Body of pancreas (tissue), 4 donors: ENCODE data around the gene RPS6KA2. TPM values are rescaled to one million over a fixed set of nuclear protein-coding genes. Genes with fewer than 3 reads are reported as not detected.
A peak's percentile ranks its signal among the peaks of the same experiment; 100 is the strongest.
"Not testable (repeated sequence)": the region's sequence is repeated elsewhere in the genome, so short reads cannot be mapped to it uniquely, and the experiment has no call there.

ENCODE experiments used
- ATAC-seq: fragments of 150-250 bp; one replicate; pipeline ENCODE4 v1.9.1; 2016
- DNase-seq, 4 donors: peaks; one replicate each; pipeline ENCODE4 v3.0.0-alpha.2; 2019
- H3K27ac ChIP-seq, 4 donors: fragments of 200-600 bp; sonication (generic); 1 replicate in 3 of 4; 2 replicates in 1 of 4; pipeline versions ENCODE4 v1.5.1 to v1.6.1; 2016 to 2019; ENCODE audit warnings: mild to moderate bottlenecking in 1 of 4, mixed read lengths in 1 of 4, moderate library complexity in 1 of 4
- H3K27me3 ChIP-seq, 2 donors: fragments of 200-600 bp; sonication (generic); one replicate each; pipeline ENCODE4 v1.6.0; 2016; ENCODE audit warnings: mild to moderate bottlenecking in 1 of 2
- H3K36me3 ChIP-seq, 2 donors: fragments of 200-600 bp; sonication (generic); replicated peaks in 1 of 2; 2 replicates each; pipeline ENCODE4 v1.5.1; 2016; ENCODE audit warnings: low read depth in 2 of 2; ENCODE audit not compliant: insufficient read depth in 1 of 2
- H3K4me1 ChIP-seq: fragments of 200-600 bp; sonication (generic); one replicate; pipeline ENCODE4 v1.6.0; 2016
- H3K4me3 ChIP-seq, 2 donors: fragments of 200-600 bp; sonication (generic); 1 replicate in 1 of 2; 2 replicates in 1 of 2; pipeline ENCODE4 v1.5.1; 2016 to 2019
- H3K9me3 ChIP-seq, 3 donors: fragments of 200-600 bp; sonication (generic); 1 replicate in 2 of 3; 2 replicates in 1 of 3; pipeline ENCODE4 v1.5.1; 2016
- POLR2A ChIP-seq, 3 donors: fragments of 450-650 bp; IDR thresholded peaks; one replicate each; pipeline ENCODE4 v1.6.1; 2016; ENCODE audit warnings: antibody characterized with exemption in 3 of 3, mild to moderate bottlenecking in 2 of 3
- WGBS, 2 donors: methylation state at CpG; one replicate each; pipeline ENCODE4 v1.1.5; 2017; 5-methylcytosine and 5-hydroxymethylcytosine counted together
- intact Hi-C: fragments of 100-400 bp; cut with DNase I; formaldehyde crosslinking; loops from one replicate; pipeline ENCODE4 v1.15.1; 2023
- total RNA-seq, 2 donors: library from RNA; depleted of rRNA; stranded (reverse); fragments of >200 nt; gene quantifications; one replicate each; pipeline ENCODE4 v1.1.0, GENCODE V29; 2016
- TF ChIP-seq, protein P1 (sequence below), 7 experiments: fragments of 450-650 bp in 4 of 7; fragments of 200-600 bp in 3 of 7; sonication (generic) in 3 of 7; IDR thresholded peaks; one replicate each; pipeline ENCODE4 v1.5.1; 2016 to 2019; ENCODE audit warnings: antibody characterized with exemption in 7 of 7

RPS6KA2 gene
- total RNA-seq, 2 donors from 2014 or later = 24.4 to 53.7 TPM

DNA sequence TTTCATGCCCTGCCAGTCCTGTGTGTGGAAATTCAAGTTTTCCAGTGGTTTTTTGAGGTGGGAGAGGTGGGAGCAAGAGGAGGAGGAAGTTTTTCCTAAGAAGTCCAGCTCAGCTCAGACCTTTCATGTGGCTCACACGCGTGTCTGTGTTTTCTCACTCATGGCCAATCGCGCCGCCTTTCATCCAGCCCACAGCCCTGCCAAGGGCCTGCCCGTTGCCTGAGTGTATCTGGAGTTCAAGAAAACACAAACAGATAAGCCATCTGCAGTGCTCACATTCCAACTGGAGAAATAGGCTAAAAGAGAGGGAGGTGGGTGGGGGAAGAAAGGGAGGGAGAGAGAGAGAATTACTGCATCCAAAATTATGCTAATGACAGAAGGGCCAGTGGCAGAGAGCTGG, 231.7 kb downstream of the RPS6KA2 start:
- 43 to 54% methylated on average over 6 of the region's 6 CpGs for WGBS, 2 donors

DNA sequence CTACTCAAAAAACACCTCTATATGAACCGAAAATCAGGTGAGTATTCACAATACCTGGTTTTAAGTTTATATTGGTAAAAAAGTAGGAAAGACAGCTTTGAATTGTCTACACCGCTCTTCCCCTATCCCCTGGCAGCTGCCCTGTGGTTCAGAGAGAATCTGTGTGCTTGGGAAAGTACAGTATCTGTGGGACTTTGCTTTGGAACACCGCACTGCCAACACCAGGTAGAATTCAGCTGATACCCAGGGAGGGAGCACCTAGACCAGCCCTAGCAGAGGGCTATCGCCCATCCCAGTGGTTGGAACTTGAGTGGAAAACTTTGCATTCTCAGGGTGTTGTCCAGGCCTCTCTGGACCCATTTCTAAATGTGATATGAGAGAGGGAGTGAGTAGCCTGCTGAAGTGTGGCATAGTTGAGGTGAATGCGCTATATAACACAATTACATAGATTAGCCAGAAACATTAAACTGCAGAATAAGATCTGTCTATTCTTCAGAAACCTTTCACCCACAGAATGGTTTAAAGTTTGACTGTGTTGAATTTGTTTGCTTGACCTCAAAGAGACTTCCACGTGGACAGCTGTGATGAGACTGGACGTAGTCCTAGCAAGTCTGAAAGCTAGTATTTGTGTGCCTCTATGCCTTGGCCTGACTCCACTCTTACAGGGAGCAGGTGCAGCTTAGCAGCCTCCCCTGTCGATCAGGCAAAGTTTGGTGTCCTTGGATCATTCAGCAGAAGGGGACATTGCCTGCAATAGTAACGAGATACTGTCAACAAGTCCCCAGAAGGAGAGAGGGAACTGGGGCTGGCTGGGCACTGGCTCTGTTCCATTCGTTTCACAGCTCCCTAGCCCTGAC, 232.8 kb downstream of the RPS6KA2 start:
- no peaks in the 10 kb centered on the region for H3K4me1 ChIP-seq
- H3K27me3 ChIP-seq = no peaks in the 10 kb centered on the region
- 55% methylated on average over 10 of the region's 10 CpGs for WGBS, 2 donors
- intact Hi-C loops = no loop called here
- H3K4me3 ChIP-seq = no peak overlapping the region
- no peaks in the 10 kb centered on the region for H3K9me3 ChIP-seq
- H3K27ac ChIP-seq = no peak overlapping the region
- no peak for TF ChIP-seq POLR2A (IDR thresholded peaks at IDR 0.05)
- TF ChIP-seq, protein P1, sequence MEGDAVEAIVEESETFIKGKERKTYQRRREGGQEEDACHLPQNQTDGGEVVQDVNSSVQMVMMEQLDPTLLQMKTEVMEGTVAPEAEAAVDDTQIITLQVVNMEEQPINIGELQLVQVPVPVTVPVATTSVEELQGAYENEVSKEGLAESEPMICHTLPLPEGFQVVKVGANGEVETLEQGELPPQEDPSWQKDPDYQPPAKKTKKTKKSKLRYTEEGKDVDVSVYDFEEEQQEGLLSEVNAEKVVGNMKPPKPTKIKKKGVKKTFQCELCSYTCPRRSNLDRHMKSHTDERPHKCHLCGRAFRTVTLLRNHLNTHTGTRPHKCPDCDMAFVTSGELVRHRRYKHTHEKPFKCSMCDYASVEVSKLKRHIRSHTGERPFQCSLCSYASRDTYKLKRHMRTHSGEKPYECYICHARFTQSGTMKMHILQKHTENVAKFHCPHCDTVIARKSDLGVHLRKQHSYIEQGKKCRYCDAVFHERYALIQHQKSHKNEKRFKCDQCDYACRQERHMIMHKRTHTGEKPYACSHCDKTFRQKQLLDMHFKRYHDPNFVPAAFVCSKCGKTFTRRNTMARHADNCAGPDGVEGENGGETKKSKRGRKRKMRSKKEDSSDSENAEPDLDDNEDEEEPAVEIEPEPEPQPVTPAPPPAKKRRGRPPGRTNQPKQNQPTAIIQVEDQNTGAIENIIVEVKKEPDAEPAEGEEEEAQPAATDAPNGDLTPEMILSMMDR (IDR thresholded peaks at IDR 0.05) = no peak
- ATAC-seq (no peak), DNase-seq (no peak)
- H3K36me3 ChIP-seq = no peaks in the 10 kb centered on the region

More for the DNA sequence above, 231.7 kb downstream of the RPS6KA2 start:
- TF ChIP-seq POLR2A (IDR thresholded peaks at IDR 0.05) = no peak
- TF ChIP-seq, protein P1 (IDR thresholded peaks at IDR 0.05) = no peak
- Histone ChIP-seq H3K4me1 (no peaks in the 10 kb centered on the region), H3K27ac (no peak overlapping the region), H3K9me3 (no peaks in the 10 kb centered on the region), H3K27me3 (no peaks in the 10 kb centered on the region), H3K36me3 (no peaks in the 10 kb centered on the region), H3K4me3 (no peak overlapping the region)
- intact Hi-C loops = no loop called here
- ATAC-seq (no peak), DNase-seq (no peak)

DNA sequence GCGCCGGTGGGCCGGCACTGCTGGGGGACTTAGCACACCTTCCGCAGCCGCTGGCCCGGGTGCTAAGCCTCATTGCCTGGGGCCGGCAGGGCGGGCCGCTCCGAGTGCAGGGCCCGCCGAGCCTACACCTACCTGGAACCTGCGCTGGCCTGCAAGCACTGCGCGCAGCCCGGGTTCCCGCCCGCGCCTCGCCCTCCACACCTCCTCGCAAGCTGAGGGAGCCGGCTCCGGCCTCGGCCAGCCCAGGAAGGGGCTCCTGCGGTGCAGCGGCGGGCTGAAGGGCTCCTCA, 233.6 kb downstream of the RPS6KA2 start:
- DNase-seq (no peak), ATAC-seq (no peak)
- no peaks in the 10 kb centered on the region for H3K27me3 ChIP-seq
- peaks cover 3% of the 10 kb centered on the region for H3K4me1 ChIP-seq
- no peak overlapping the region for H3K4me3 ChIP-seq
- H3K36me3 ChIP-seq = no peaks in the 10 kb centered on the region
- H3K27ac ChIP-seq = no peak overlapping the region
- WGBS, 2 donors = 60 to 79% methylated on average over 6 to 25 of the region's 27 CpGs
- intact Hi-C loops = no loop called here
- no peak for TF ChIP-seq POLR2A (IDR thresholded peaks at IDR 0.05)
- TF ChIP-seq, protein P1 (IDR thresholded peaks at IDR 0.05) = no peak
- no peaks in the 10 kb centered on the region for H3K9me3 ChIP-seq

DNA sequence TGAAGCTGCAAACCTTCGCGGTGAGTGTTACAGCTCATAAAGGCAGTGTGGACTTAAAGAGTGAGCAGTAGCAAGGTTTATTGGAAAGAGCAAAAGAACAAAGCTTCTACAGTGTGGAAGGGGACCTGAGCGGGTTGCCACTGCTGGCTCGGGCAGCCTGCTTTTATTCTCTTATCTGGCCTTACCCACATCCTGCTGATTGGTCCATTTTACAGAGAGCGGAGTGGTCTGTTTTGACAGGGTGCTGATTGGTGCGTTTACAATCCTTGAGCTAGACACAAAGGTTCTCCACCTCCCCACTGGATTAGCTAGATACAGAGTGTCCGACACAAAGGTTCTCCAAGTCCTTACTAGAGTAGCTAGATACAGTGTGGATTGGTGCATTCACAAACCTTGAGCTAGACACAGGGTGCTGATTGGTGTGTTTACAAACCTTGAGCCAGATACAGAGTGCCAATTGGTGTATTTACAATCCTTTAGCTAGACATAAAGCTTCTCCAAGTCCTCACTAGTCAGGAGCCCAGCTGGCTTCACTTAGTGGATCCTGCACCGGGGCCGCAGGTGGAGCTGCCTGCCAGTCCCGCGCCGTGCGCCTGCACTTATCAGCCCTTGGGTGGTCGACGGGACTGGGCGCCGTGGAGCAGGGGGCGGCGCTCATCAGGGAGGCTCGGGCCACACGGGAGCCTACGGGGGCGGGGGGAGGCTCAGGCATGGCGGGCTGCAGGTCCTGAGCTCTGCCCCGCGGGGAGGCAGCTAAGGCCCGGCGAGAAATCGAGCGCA, 234.1 kb downstream of the RPS6KA2 start:
- H3K27me3 ChIP-seq, H3K27ac ChIP-seq, intact Hi-C loops, H3K4me3 ChIP-seq, ATAC-seq, H3K36me3 ChIP-seq, H3K4me1 ChIP-seq, DNase-seq, H3K9me3 ChIP-seq: not testable (repeated sequence)
- 71 to 75% methylated on average over 8 to 30 of the region's 30 CpGs for WGBS, 2 donors

DNA sequence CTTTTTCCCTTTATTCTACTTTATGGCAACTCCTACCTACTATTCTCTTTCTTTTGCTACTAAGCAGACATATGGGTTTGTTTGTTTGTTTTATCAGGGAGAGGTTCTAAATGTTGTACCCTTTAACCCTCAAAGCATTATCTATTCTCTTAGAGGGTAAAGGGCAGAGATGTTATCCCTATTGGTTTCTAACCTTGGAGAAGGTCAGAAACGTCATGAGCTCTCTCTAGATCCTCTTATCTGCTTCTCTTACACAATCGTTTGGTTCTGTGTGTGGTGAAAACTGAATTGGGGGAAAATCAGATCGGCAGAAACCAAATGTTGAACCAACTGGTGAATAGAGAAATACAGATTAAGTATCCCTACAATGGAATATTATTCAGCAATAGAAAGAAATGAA, 237.9 kb downstream of the RPS6KA2 start:
- Histone ChIP-seq H3K36me3 (no peaks in the 10 kb centered on the region), H3K4me1 (peaks cover 13% of the 10 kb centered on the region), H3K4me3 (no peak overlapping the region), H3K27ac (peak overlapping the region in 2 of 4 donors; percentile 59 to 60), H3K27me3 (no peaks in the 10 kb centered on the region), H3K9me3 (no peaks in the 10 kb centered on the region)
- intact Hi-C loops = no loop called here
- WGBS, 2 donors = 27 to 37% methylated on average over 3 of the region's 3 CpGs
- ATAC-seq (no peak), DNase-seq (no peak)
- TF ChIP-seq, protein P1 (IDR thresholded peaks at IDR 0.05) = no peak
- no peak for TF ChIP-seq POLR2A (IDR thresholded peaks at IDR 0.05)
